ENCODE data around the gene OGFRL1.

OGFRL1 gene

DNA sequence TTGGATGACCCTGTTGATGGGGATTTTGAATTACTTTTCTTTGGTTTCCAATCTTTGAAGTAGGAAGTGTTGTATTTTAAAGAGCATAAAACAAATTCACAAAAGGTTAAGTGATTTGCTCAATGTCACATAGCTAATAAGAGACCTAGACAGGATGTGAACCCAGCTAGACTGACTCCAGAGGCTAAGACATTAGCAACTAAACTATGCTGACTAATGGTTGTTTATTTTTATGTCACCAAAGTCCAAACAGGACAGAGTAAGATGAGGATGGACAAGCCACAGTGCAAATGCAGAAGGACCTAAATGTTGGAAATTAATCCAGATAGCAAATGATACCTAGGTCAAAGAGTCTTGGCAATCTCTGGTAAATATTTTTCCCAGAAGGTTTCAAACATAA lies 38.0 kb downstream of the OGFRL1 start:
- TF ChIP-seq, protein P1, sequence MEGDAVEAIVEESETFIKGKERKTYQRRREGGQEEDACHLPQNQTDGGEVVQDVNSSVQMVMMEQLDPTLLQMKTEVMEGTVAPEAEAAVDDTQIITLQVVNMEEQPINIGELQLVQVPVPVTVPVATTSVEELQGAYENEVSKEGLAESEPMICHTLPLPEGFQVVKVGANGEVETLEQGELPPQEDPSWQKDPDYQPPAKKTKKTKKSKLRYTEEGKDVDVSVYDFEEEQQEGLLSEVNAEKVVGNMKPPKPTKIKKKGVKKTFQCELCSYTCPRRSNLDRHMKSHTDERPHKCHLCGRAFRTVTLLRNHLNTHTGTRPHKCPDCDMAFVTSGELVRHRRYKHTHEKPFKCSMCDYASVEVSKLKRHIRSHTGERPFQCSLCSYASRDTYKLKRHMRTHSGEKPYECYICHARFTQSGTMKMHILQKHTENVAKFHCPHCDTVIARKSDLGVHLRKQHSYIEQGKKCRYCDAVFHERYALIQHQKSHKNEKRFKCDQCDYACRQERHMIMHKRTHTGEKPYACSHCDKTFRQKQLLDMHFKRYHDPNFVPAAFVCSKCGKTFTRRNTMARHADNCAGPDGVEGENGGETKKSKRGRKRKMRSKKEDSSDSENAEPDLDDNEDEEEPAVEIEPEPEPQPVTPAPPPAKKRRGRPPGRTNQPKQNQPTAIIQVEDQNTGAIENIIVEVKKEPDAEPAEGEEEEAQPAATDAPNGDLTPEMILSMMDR (IDR thresholded peaks at IDR 0.05; ENCODE audit: low read depth, low read length), result no peak
- H3K27me3 ChIP-seq (ENCODE audit: insufficient read depth, low read depth, severe bottlenecking), result no peaks in the 10 kb centered on the region
- H3K4me3 ChIP-seq (ENCODE audit: low read depth, low read length), result no peak overlapping the region
- H3K27ac ChIP-seq, result no peak overlapping the region
- no peak for DNase-seq
- H3K36me3 ChIP-seq, result no peaks in the 10 kb centered on the region
- no peaks in the 10 kb centered on the region for H3K9me3 ChIP-seq (ENCODE audit: severe bottlenecking)

DNA sequence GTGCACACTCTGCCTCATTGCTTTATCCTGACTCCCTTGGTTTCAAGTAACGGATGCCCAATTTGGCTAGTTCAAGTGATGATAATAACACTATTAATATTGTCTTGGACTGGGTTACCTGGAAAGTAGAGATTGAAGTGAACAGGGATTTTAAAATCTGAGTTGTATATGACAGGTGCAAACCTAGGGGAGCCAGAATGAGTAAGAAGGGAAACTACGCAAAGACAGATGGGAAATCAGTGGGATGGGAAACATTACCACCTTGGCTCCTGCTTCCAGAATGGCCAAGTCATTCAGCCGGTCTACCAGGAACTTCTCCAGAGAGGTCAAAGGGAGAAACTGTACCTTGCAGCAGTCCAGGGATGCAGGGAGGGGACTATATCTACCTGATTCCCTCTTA lies 41.9 kb downstream of the OGFRL1 start:
- no peak overlapping the region for H3K27ac ChIP-seq

DNA sequence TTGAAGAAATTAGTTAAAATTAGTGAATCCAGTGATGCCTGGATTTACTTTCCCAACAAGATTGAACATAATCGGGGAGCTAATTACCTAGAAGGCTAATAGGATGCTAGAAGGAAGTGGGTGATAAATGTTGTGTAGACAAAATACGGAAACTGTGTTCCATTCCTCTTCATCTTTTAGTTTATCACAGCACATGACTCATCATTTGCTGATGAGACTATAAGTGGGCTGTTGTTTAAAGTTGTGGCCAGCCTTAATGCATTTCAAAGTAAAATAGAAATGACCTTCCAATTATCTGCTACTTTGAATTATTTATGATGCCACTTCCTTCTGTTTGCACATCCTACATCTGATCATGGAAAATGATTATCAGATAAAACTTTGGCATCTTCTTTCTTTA lies 43.4 kb downstream of the OGFRL1 start:
- Histone ChIP-seq H3K9me3 (ENCODE audit: severe bottlenecking) (no peaks in the 10 kb centered on the region), H3K36me3 (no peaks in the 10 kb centered on the region), H3K27me3 (ENCODE audit: insufficient read depth, low read depth, severe bottlenecking) (no peaks in the 10 kb centered on the region), H3K4me3 (ENCODE audit: low read depth, low read length) (no peak overlapping the region), H3K27ac (no peak overlapping the region)
- no peak for DNase-seq
- TF ChIP-seq, protein P1 (IDR thresholded peaks at IDR 0.05; ENCODE audit: low read depth, low read length), result no peak

More for the DNA sequence above, 41.9 kb downstream of the OGFRL1 start:
- TF ChIP-seq, protein P1 (IDR thresholded peaks at IDR 0.05; ENCODE audit: low read depth, low read length), result no peak
- Histone ChIP-seq H3K36me3 (no peaks in the 10 kb centered on the region), H3K27me3 (ENCODE audit: insufficient read depth, low read depth, severe bottlenecking) (no peaks in the 10 kb centered on the region), H3K9me3 (ENCODE audit: severe bottlenecking) (no peaks in the 10 kb centered on the region), H3K4me3 (ENCODE audit: low read depth, low read length) (no peak overlapping the region)
- DNase-seq, result no peak

DNA sequence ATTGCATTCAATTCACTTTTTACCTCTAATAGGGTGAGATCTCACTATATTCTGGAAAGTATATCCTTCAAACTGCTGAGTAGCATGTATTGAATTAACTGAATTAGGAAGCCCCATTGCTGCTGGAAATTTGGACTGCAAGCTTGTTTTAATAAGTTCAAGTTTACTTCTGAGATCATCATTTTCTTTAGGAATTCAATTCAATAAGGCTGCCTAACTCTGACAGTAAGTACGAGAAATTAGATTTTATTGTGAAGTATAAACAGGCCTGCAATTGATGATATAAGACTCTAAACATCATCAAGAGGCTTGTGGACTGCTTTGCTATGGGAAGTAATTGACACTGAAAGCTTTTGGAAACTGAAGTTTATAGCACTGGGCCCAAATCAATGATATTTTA lies 44.4 kb downstream of the OGFRL1 start:
- TF ChIP-seq, protein P1 (IDR thresholded peaks at IDR 0.05; ENCODE audit: low read depth, low read length), result no peak
- Histone ChIP-seq H3K9me3 (ENCODE audit: severe bottlenecking) (no peaks in the 10 kb centered on the region), H3K36me3 (no peaks in the 10 kb centered on the region), H3K27ac (no peak overlapping the region), H3K4me3 (ENCODE audit: low read depth, low read length) (no peak overlapping the region), H3K27me3 (ENCODE audit: insufficient read depth, low read depth, severe bottlenecking) (no peaks in the 10 kb centered on the region)
- DNase-seq, result no peak

DNA sequence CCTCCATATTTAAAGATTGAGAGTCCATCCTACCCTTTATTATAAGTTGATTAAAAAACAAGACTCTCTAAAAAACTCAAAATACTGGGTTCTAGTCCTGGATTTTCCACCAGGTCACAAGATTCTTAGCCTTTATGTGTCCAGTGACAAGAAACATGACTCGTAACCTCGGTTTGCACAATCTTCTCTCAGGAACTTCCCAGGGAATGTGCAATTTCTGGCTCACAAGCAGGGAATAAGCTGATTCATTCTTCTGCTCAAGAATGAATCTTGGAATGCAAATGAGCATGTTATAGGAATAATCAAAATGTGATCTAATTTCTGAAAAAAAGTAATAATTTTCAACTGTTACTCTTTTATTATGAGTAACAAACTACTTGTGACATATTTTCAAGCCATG lies 45.1 kb downstream of the OGFRL1 start:
- no peak for DNase-seq
- Histone ChIP-seq H3K27ac (no peak overlapping the region), H3K4me3 (ENCODE audit: low read depth, low read length) (no peak overlapping the region)

DNA sequence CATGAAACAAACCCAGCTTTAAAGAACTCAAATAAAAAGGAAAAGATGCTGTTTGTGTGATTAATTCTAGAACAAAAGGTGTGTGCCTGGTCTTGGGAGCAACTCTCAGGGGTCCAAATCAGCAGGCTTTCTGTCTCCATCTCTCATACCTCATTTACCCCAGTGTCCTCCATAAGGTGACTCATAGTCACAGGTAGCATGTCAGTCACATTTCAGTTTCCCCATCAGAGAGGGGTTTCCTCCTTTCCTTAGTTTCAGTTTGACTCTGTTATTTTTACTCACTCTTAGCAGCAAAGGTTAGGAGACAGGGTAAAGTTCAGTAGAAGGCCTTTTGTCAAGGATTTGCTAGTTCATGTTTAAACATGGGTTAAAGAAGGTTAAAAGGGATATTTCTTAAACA lies 46.2 kb downstream of the OGFRL1 start:
- TF ChIP-seq, protein P1 (IDR thresholded peaks at IDR 0.05; ENCODE audit: low read depth, low read length), result no peak
- no peak for DNase-seq
- Histone ChIP-seq H3K4me3 (ENCODE audit: low read depth, low read length) (no peak overlapping the region), H3K27ac (no peak overlapping the region), H3K27me3 (ENCODE audit: insufficient read depth, low read depth, severe bottlenecking) (no peaks in the 10 kb centered on the region), H3K36me3 (no peaks in the 10 kb centered on the region), H3K9me3 (ENCODE audit: severe bottlenecking) (no peaks in the 10 kb centered on the region)

More for the DNA sequence above, 45.1 kb downstream of the OGFRL1 start:
- Histone ChIP-seq H3K36me3 (no peaks in the 10 kb centered on the region), H3K27me3 (ENCODE audit: insufficient read depth, low read depth, severe bottlenecking) (no peaks in the 10 kb centered on the region), H3K9me3 (ENCODE audit: severe bottlenecking) (no peaks in the 10 kb centered on the region)
- TF ChIP-seq, protein P1 (IDR thresholded peaks at IDR 0.05; ENCODE audit: low read depth, low read length), result no peak

All from WERI-Rb-1 (cell line).